Measurements from ENCODE around the gene ZNF672.
"Not testable (repeated sequence)": the region's sequence is repeated elsewhere in the genome, so short reads cannot be mapped to it uniquely, and the experiment has no call there.

Gene ZNF672

GRCh38 chr1:248837781-248838356 lies at the start of gene ZNF672:
Gene ZNF672, plus strand, starts transcription at chr1:248838224. Its CDS starts 9,051 bp downstream, at chr1:248847275.
- DNase-seq (ENCODE audit: low read depth, low spot score): peak; percentile 91

DNA sequence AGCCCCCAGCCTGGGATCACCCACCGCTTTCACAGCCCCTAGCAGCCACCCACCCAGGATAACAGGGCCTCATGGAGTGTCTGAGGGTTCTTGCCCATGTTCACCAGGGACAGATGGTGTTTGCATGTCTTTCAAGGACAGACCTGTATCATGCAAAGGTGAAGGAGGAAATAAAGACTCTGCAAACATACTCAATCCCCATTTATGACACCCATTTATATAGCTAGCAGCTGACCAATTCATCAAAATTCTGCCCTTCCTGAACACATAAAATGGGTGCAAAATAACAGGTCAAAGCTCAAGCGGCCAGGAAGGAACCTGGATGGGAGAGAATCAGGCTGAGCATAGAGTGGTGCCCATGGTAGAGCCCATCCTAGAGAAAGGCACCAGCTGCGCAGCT lies 49.7 kb upstream of the ZNF672 start:
- DNase-seq (ENCODE audit: low read depth, low spot score): no peak

DNA sequence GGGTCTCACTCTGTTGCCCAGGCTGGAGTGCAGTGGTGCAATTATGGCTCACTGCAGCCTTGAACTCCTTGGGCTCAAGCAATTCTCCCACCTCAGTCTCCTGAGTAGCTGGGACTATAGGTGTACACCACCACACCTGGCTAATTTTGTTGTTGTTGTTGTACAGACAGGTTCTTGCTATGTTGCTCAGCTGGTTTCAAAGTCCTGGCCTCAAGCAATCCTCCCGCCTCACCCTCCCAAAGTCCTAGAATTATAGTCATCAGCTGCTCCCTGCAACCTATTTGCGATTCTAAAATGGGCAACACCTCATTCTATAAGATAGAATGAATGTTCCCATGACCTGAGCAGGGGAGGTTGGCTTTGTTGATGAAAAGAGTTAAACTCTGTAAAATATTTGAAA lies 48.7 kb upstream of the ZNF672 start:
- DNase-seq (ENCODE audit: low read depth, low spot score): not testable (repeated sequence)

DNA sequence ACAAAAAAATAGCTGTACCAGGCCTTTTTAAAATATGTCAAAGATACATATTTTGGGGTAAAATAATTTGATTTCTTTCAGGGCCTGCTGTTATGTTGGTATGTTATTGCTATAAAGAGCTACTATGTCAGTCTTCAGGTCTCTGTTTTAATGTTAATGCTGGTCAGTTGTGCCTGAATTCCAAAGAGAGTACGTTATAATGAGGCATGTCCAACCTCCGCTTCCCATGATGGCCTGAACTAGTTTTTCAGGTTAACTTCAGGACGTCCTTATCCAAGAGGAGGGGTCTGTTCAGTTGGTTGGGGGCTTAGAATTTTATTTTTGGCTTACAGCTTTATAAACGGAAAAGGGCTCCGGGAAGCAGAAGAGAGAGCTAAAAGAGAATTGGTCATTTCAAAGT lies 47.6 kb upstream of the ZNF672 start:
- no peak for DNase-seq (ENCODE audit: low read depth, low spot score)

DNA sequence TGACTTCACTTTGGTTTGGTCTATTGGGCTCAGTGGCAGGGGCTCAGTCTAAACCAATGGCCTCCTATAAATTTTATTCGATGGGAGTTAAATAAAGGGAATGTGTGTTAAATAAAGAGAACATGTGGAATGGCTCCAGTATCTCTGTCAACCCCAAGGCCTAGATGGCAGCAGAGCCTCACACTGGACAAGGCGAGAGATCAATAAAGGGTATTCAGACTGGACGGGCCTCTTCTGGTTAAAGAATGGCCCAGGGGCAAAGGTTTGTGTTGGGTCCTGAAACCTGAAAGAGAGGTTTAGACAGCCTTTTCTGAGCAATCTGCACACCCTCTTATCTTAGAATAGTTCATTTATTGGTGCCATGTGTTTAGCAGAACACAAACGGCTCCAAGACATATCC lies 47.0 kb upstream of the ZNF672 start:
- DNase-seq (ENCODE audit: low read depth, low spot score): no peak

DNA sequence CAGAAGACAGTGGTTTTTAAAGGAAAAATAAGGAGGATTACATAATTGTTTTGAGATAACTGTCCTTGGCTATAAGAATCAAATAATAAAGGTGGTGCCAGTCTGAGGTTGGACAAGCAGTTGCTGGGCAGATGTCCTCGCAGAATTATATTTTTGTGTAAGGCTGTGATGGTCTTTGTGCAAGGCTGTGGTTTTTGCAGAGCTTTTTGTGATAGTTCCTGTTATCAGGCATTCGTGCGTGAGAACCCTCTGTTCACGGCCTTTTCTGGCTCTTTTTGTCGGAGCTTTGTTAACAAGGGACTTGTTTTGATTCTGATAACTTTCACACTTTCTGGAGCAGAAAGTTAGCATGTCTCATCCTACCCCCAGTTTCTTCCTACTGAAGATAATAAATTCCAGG lies 45.7 kb upstream of the ZNF672 start:
- no peak for DNase-seq (ENCODE audit: low read depth, low spot score)

DNA sequence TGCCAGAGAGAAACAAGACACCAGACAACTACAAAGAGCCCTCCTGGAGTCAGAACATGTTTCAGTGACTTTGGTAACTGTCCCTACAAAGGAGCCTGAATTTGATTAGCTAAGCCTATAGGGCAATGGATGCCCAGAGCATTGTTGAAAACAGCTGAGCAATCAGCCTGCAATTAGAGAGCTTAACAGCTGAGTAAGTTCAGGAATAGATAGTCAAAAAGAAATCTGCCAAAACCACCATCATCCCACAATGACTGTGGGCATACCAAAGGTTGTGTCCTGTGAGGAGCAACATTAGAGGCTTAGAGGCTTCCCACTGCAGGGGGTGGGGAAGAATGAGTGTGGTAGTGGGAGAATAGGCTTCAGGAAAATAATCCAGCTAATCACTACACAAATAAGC lies 44.4 kb upstream of the ZNF672 start:
- DNase-seq (ENCODE audit: low read depth, low spot score): no peak

DNA sequence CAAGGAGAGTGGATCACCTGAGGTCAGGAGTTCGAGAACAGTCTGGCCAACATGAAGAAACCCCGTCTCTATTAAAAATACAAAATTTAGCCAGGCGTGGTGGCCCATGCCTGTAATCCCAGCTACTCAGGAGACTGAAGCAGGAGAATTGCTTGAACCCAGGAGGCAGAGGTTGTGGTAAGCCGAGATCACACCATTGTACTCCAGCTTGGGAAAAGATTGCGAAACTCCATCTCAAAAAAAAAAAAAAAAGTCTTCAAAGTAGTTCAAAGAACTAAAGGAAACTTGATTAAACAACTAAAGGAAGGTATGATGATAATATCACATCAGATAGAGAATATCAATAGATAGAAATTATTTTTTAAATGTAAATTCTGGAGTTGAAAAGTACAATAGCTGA lies 43.4 kb upstream of the ZNF672 start:
- not testable (repeated sequence) for DNase-seq (ENCODE audit: low read depth, low spot score)

- no peak for DNase-seq (ENCODE audit: low read depth, low spot score)
Measured at GRCh38 chr1:248798791-248799190, 39.2 kb upstream of the ZNF672 start.

DNA sequence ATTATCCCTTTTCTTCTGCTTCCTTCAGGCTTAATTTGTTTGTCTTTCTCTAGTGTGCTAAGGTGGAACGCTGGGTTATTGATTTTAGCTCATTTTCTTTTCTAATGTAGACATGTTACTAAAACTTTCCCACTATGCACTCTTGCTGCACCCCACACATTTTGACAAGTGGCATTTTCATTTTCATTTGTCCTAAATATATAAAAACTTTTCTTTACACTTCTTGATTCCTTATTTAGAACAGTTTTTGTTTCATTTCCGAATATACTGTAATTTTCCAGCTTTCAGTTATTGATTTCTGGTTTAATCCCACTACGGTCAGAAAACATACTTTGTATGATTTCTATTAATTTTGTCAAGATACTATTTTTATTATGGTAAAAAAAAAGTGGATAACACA lies 37.6 kb upstream of the ZNF672 start:
- no peak for DNase-seq (ENCODE audit: low read depth, low spot score)

DNA sequence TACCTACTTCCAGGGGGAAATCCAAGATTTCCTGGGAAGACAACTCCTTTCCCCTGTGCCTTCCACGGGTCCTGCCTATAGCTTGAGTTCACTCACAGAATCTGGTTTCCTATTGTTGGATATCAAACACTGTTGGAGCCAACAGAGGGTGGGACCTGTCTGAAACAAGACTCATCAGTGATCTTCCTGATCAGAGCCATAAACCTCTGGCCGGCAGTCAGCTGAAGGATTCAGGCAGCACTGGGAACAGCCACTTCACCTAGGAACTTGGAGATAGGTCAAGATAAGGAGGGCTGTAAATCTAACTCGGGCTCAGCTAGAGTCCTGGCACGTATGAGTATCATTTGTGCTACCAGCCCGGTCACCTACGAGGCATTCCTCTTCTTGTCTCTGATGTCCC lies 35.6 kb upstream of the ZNF672 start:
- no peak for DNase-seq (ENCODE audit: low read depth, low spot score)

DNA sequence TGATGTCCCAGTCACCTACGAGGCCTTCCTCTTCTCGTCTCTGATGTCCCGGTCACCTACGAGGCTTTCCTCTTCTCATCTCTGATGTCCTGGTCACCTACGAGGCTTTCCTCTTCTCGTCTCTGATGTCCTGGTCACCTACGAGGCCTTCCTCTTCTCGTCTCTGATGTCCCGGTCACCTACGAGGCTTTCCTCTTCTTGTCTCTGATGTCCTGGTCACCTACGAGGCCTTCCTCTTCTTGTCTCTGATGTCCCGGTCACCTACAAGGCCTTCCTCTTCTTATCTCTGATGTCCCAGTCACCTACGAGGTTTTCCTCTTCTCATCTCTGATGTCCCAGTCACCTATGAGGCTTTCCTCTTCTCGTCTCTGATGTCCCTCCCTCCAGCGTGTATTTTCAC lies 34.5 kb upstream of the ZNF672 start:
- DNase-seq (ENCODE audit: low read depth, low spot score): not testable (repeated sequence)

DNA sequence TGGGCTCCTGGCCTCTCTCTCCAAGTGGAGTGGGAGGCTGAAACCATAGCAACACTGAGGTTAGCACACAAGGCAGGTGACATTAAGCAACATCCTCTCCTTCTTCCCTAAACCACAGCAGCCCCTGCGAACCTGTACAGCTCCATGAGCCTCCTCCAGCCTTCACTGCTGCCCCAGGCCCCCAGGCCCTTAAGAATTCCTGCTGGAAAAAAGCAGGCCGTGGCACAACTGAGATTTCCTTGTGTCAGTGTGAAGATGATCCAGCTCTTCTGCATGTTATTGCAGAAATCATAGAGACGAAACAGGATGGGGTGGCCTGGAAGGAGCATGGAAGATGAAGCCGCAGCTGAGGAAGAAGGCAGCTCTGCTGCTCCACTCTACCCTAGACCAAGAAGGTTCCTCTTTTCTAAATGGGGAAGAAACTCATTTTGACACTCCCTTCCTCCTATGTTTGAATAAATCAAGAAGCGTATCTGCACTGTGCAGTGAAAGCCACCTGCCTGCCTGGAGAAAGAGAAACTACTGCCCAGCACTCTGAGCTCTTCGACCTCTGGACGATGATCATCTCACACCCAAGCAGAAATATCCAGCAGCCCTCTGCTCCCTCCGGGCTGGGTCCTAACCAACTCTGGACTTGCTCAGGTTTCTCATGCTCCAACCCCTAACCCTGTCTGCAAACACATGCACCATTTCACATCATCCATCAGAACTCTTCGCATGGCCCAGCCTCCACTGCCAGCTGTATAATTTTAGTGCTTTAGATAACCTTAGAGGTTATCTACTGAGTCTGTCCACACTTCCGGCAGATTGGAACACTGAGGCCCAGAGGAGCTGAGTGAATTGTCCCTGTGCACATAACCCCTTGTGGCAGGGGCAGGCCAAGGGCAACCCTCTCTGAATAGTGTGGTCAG lies 33.0 kb upstream of the ZNF672 start:
- DNase-seq (ENCODE audit: low read depth, low spot score): no peak

DNA sequence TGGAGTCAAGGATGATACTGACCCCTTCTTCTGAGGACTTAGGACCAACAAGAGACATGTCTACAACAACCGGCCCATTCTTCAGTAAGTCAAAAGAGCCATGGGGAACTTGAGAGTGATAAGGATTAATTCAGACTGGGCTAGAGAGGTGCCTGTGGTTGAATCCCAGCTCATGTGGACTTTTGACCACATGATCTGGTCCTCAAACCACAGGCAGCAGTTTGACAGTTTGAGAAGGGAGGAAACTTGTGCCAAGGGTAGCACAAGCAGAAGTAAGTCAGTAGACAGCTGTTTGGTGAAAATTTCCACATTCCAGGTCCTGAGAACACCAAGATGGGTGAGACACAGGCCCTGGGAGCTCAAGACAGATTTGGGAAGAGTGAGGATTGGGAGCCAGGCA lies 32.1 kb upstream of the ZNF672 start:
- no peak for DNase-seq (ENCODE audit: low read depth, low spot score)

DNA sequence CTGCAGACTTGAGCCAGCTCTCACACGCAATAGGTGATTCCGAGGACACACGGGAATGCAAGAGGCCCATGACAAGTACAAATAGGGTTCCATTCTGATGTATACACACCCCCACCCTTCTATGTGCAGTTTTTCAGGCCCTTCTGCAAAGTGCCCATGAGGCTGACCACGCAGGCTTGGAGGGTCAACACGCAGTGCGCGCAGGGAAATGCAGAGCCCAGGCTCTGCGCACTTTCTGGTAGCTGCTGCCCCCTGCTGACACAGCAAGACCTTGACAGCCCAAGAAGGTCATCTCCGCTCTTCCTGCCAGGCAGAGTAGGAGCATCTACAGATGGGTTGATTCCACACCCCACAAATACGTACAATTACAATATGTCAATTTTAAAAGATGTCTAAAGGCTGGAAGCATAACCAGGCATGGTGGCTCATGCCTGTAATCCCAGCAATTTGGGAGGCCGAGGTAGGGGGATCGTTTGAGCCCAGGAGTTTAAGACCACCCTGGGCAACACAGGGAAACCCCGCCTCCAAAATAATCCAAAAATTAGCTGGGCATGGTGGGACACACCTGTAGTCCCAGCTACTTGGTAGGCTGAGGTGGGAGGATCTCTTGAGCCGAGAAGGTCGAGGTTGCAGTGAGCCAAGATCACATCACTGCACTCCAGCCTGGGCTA lies 30.8 kb upstream of the ZNF672 start:
- no peak for DNase-seq (ENCODE audit: low read depth, low spot score)

DNA sequence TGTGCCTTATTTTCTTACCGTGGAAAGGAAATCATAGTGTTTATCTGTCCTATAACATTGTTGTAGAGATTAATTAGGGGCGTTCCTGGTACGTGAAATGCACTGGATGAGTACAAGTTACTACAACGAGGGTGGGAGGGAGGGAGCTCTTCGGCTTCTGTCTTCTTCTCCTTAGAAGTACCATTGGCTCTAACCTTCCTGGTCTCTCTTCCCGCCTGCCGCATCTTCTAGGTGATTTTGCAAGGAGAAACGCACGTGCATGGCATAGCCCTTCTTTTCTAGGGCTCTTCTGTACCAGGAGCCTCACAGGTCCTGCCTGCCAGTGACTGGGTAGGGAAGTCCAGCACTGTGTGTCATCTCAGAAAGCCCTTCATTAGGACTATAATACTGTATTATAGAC lies 29.1 kb upstream of the ZNF672 start:
- no peak for DNase-seq (ENCODE audit: low read depth, low spot score)

- DNase-seq (ENCODE audit: low read depth, low spot score): no peak
Measured at GRCh38 chr1:248810000-248810726, 27.9 kb upstream of the ZNF672 start.

DNA sequence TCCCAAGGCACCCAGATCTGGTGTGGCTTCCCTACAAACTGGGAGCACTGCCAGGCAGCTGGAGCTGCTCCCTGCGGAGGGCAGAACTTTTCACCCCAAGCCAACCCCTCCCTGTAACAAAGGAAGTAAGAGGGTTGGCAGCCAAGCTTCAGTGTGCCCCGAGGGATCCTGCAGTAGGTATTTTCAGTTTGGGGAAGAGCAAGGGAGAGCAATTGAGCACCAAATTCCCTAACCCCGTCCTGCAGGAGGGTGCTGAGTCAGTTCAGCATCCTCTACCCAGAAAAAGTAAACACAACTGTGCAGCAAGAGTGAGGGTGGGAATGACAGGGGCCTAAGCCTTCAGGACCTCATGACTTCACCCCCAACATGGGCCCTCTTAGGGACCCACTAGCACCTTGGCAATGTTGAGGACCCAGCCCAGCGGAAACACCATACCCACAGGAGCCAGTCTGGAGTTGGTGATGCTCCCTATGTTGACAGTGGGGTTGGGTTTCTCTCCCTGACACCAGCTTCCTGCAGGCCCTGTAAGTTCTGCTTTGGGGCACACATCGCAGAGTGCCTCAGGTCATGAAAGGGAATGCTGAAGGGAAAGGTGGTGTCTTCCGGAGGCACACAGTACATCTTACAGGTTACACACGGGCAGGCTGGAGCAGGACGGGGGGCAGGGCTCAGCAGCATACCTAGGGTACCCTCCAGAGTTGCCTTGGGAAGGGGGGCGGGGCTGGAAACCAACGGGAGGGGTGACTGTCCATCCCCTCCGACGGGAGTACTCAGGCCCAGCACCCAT lies 27.1 kb upstream of the ZNF672 start:
- DNase-seq (ENCODE audit: low read depth, low spot score): peak; percentile 38

GRCh38 chr1:248811514-248812490 lies 26.2 kb upstream of the ZNF672 start:
- no peak for DNase-seq (ENCODE audit: low read depth, low spot score)

All from brain pericyte (primary cell).